Peyer's patch (tissue), 4 donors: ENCODE measurements around the gene PDE4B. TPM values are rescaled to one million over a fixed set of nuclear protein-coding genes. Genes with fewer than 3 reads are reported as not detected.
"Not testable (repeated sequence)": the region's sequence is repeated elsewhere in the genome, so short reads cannot be mapped to it uniquely, and the experiment has no call there.

Experiments
- DNase-seq, 3 donors: peaks; one replicate each; pipeline ENCODE4 v3.0.0-alpha.2; 2017 to 2019
- H3K27ac ChIP-seq, 4 donors: fragments of 200-600 bp; sonication (generic); one replicate each; pipeline ENCODE4 v1.5.1; 2016 to 2019
- H3K27me3 ChIP-seq, 2 donors: fragments of 200-600 bp; sonication (generic); one replicate each; pipeline ENCODE4 v1.5.1; 2019
- H3K36me3 ChIP-seq, 3 donors: fragments of 200-600 bp; sonication (generic); one replicate each; pipeline ENCODE4 v1.5.1; 2016 to 2019
- H3K4me1 ChIP-seq, 4 donors: fragments of 200-600 bp; sonication (generic); one replicate each; pipeline ENCODE4 v1.5.1; 2016 to 2019
- H3K4me3 ChIP-seq, 4 donors: fragments of 200-600 bp; sonication (generic); 1 replicate in 3 of 4; 2 replicates in 1 of 4; pipeline ENCODE4 v1.5.1; 2016 to 2019; ENCODE audit warnings: mild to moderate bottlenecking in 1 of 4
- H3K9me3 ChIP-seq, 4 donors: fragments of 200-600 bp; sonication (generic); one replicate each; pipeline ENCODE4 v1.5.1; 2016 to 2019; ENCODE audit warnings: mild to moderate bottlenecking in 1 of 4
- CTCF ChIP-seq, 6 experiments: fragments of 450-650 bp in 4 of 6; fragments of 200-600 bp in 2 of 6; sonication (generic) in 1 of 6; IDR thresholded peaks; one replicate each; pipeline ENCODE4 v1.5.1; 2017 to 2019; ENCODE audit warnings: antibody characterized with exemption in 6 of 6, mild to moderate bottlenecking in 3 of 6, moderate library complexity in 1 of 6
- POLR2A ChIP-seq, 2 donors: fragments of 450-650 bp; IDR thresholded peaks; one replicate each; pipeline ENCODE4 v1.5.1; 2017; ENCODE audit warnings: antibody characterized with exemption in 2 of 2, mild to moderate bottlenecking in 2 of 2, moderate library complexity in 2 of 2
- total RNA-seq, 4 donors: library from RNA; depleted of rRNA; stranded (reverse); fragments of >200 nt; gene quantifications; one replicate each; pipeline ENCODE4 v1.1.0, GENCODE V29; 2016

Gene PDE4B
- total RNA-seq, 4 donors from 2014 or later = 2.1 to 96.6 (median 9.6) TPM

GRCh38 chr1:66402194-66402593 lies 609.5 kb downstream of the PDE4B start:
- Histone ChIP-seq H3K4me3 (no peak overlapping the region), H3K4me1 (peaks cover 0 to 21% (median 3%) of the 10 kb centered on the region in 4 donors), H3K27ac (peak overlapping the region; percentile 2 to 73 (median 30)), H3K36me3 (no peaks in the 10 kb centered on the region), H3K9me3 (no peaks in the 10 kb centered on the region), H3K27me3 (no peaks in the 10 kb centered on the region)
- peak in 2 of 3 donors; percentile 88 to 89 for DNase-seq
- TF ChIP-seq CTCF (IDR thresholded peaks at IDR 0.05) = no peak
- TF ChIP-seq POLR2A (IDR thresholded peaks at IDR 0.05) = no peak

- Histone ChIP-seq H3K4me3 (no peak overlapping the region), H3K36me3 (no peaks in the 10 kb centered on the region), H3K9me3 (no peaks in the 10 kb centered on the region), H3K27me3 (no peaks in the 10 kb centered on the region), H3K4me1 (peaks cover 0 to 17% (median 3%) of the 10 kb centered on the region in 4 donors), H3K27ac (peak overlapping the region in 3 of 4 donors; percentile 2 to 73 (median 46))
- DNase-seq = no peak
- TF ChIP-seq CTCF (IDR thresholded peaks at IDR 0.05) (no peak), POLR2A (IDR thresholded peaks at IDR 0.05) (no peak)
Measured at GRCh38 chr1:66403007-66403731, 610.5 kb downstream of the PDE4B start.

GRCh38 chr1:66405061-66405460 lies 612.4 kb downstream of the PDE4B start:
- Histone ChIP-seq H3K9me3 (no peaks in the 10 kb centered on the region), H3K27me3 (no peaks in the 10 kb centered on the region), H3K36me3 (no peaks in the 10 kb centered on the region), H3K27ac (no peak overlapping the region), H3K4me3 (no peak overlapping the region), H3K4me1 (peaks cover 0 to 17% (median 3%) of the 10 kb centered on the region in 4 donors)
- no peak for DNase-seq
- TF ChIP-seq CTCF (IDR thresholded peaks at IDR 0.05) (no peak), POLR2A (IDR thresholded peaks at IDR 0.05) (no peak)

- not testable (repeated sequence) for H3K36me3 ChIP-seq, H3K27ac ChIP-seq, H3K9me3 ChIP-seq, H3K4me1 ChIP-seq, H3K4me3 ChIP-seq, H3K27me3 ChIP-seq, DNase-seq
Measured at GRCh38 chr1:66411449-66411848, 618.8 kb downstream of the PDE4B start.

GRCh38 chr1:66412704-66413103 lies 620.0 kb downstream of the PDE4B start:
- Histone ChIP-seq H3K27ac (no peak overlapping the region), H3K36me3 (no peaks in the 10 kb centered on the region), H3K4me1 (no peaks in the 10 kb centered on the region), H3K9me3 (peaks cover 0 to 7% (median 4%) of the 10 kb centered on the region in 4 donors), H3K27me3 (no peaks in the 10 kb centered on the region), H3K4me3 (no peak overlapping the region)
- TF ChIP-seq CTCF (IDR thresholded peaks at IDR 0.05) = no peak
- TF ChIP-seq POLR2A (IDR thresholded peaks at IDR 0.05) = no peak
- DNase-seq = no peak

GRCh38 chr1:66413136-66413837 lies 620.6 kb downstream of the PDE4B start:
- Histone ChIP-seq H3K4me1 (no peaks in the 10 kb centered on the region), H3K27me3 (no peaks in the 10 kb centered on the region), H3K4me3 (no peak overlapping the region), H3K36me3 (no peaks in the 10 kb centered on the region), H3K27ac (no peak overlapping the region), H3K9me3 (peaks cover 0 to 11% (median 4%) of the 10 kb centered on the region in 4 donors)
- TF ChIP-seq CTCF (IDR thresholded peaks at IDR 0.05) (no peak), POLR2A (IDR thresholded peaks at IDR 0.05) (no peak)
- DNase-seq = no peak
